ENCODE results near the gene DGKD. TPM values are rescaled to one million over a fixed set of nuclear protein-coding genes. Genes with fewer than 3 reads are reported as not detected.

DGKD gene
- total RNA-seq, 1 donor from 2014 or later, result 69.3 TPM

DNA sequence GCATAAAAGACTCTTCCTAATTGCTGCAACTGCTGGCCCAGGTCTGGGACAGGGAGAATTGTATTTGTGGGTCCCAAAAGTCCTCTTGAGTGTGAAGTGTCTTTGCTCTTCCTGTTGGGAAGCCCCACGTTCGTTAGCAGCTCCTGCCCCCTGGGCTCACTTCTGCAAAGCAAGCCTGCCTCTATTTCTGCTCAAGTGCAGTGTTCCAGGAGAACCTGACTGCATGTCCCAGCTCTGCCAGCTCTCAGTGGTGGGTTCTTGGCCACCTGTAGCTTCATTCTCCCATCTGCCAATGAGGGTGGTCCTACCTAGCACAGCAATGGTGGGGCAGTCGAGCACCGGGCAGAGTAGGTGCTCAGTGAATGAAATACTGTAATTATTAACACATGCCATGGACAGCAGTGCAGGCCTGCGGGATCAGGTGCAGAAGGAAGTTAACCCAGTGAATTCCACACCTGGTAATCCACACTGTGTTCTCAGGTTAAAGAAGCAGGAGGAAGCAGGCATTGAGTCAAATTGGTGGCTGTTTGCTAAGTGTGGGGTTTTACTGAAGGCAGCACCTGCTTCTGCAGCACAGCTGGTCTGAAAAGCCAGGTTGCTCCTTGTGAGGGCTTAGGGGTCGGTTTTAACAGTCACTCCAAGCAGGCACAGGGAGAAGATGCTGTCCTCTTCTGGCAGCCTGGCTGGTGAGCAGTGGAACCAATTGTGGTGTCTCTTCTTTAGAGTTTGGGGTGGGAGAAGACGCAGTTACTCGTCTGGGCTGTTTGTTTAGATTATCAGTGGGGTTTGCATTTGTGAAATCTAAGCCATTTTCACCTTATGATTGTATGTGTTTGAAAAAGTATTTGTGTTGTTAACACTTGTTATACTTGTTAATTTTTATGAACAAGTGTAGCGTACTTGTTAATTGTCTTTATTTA, 54.3 kb downstream of the DGKD start:
- no peak overlapping the region for H3K4me3 ChIP-seq
- H3K36me3 ChIP-seq, result peaks cover 6% of the 10 kb centered on the region
- H3K4me1 ChIP-seq, result peaks cover 32% of the 10 kb centered on the region
- no peaks in the 10 kb centered on the region for H3K27me3 ChIP-seq (ENCODE audit: low read depth)
- H3K9me3 ChIP-seq, result peaks cover 15% of the 10 kb centered on the region
- no peak overlapping the region for H3K27ac ChIP-seq
- TF ChIP-seq, protein P1, sequence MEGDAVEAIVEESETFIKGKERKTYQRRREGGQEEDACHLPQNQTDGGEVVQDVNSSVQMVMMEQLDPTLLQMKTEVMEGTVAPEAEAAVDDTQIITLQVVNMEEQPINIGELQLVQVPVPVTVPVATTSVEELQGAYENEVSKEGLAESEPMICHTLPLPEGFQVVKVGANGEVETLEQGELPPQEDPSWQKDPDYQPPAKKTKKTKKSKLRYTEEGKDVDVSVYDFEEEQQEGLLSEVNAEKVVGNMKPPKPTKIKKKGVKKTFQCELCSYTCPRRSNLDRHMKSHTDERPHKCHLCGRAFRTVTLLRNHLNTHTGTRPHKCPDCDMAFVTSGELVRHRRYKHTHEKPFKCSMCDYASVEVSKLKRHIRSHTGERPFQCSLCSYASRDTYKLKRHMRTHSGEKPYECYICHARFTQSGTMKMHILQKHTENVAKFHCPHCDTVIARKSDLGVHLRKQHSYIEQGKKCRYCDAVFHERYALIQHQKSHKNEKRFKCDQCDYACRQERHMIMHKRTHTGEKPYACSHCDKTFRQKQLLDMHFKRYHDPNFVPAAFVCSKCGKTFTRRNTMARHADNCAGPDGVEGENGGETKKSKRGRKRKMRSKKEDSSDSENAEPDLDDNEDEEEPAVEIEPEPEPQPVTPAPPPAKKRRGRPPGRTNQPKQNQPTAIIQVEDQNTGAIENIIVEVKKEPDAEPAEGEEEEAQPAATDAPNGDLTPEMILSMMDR (IDR thresholded peaks at IDR 0.05), result no peak
- DNase-seq, result no peak
- ATAC-seq, result peak in 1 of 2 donors; percentile 9
- intact Hi-C loops (cut with DNase I), result no loop called here

DNA sequence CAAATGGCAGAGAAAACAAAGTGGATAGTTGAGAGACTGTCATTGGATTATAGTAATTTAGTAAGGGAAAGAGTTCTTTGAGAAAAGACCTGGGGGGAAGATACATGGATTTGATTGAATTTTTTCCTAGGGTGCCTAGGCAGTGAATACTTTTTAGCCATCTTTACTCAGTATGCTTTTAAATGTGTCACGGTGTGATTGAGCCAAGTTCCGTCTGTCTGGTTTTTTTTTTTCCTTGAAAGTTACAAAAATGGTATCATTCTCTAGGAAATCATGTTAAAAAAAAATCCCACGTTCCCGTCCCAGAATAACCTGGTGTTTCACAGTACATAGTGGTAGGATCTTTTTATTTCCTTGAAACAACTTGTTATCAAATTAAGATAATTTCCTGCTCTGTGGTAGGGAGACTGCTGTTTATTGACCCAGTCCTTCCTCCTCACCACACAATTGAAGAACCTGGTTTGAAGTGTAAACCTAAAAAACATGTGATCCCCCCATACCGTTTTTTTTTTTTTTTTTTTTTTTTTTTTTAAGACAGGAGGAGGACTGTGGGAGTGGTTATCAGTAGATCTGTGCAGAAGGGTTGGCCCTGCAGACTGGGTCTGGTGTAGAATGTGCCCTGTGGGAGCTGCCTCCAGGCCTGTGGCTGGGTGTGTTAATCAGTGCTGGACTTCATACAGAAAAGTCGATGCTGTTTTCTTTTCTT, 55.1 kb downstream of the DGKD start:
- Histone ChIP-seq H3K9me3 (peaks cover 15% of the 10 kb centered on the region), H3K36me3 (peaks cover 6% of the 10 kb centered on the region), H3K4me3 (no peak overlapping the region), H3K4me1 (peaks cover 40% of the 10 kb centered on the region), H3K27ac (no peak overlapping the region), H3K27me3 (ENCODE audit: low read depth) (no peaks in the 10 kb centered on the region)
- intact Hi-C loops (cut with DNase I), result no loop called here
- ATAC-seq (peak; percentile 58 to 76), DNase-seq (no peak)
- TF ChIP-seq, protein P1 (IDR thresholded peaks at IDR 0.05), result no peak

DNA sequence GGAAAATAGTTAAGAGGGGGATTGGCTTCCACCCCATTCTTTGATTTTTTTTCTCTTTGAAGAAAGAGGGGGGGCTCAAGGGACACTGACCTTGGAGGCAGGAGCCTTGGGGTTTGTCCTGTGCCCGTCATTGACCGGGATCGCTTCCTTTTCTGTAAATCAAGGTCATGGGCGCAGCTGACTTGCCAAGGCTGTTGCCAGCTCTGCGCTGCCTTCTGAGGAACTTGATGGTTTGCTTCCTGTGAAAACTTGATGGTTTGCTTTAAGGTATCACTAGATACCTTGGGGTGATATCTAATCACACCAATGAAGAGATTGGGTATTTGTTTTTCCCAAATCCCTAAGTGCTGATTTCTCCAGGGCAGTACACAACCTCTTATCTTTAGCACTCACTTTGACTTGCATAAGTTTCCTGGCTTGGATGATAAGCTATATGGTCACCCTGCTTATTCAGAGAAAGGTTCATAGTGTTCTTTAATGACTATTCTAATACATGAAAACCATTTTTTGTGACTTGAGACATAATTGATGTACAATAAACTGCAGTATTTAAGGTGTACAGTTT, 56.0 kb downstream of the DGKD start:
- TF ChIP-seq, protein P1 (IDR thresholded peaks at IDR 0.05), result no peak
- DNase-seq, result no peak
- H3K4me1 ChIP-seq, result peaks cover 48% of the 10 kb centered on the region

DNA sequence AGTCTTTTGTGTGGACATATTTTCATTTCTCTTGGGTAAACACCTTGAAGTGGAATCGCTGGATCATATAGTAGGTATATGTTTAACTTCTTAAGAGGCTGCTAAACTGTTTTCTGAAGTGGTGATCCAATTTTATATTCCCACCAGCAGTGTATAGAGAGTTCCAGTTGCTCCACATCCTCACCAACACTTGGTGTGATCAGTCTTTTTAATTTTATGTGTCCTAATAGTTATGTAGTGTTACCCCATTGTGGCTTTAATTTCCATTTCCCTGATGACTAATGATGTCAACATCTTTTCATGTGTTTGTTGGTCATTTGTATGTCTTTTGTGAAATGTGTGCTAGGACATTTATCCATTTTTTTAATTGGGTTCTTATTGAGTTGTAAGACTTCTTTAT, 56.9 kb downstream of the DGKD start:
- intact Hi-C loops (cut with DNase I), result no loop called here
- H3K4me3 ChIP-seq, result no peak overlapping the region
- no peak for DNase-seq
- no peaks in the 10 kb centered on the region for H3K27me3 ChIP-seq (ENCODE audit: low read depth)
- H3K9me3 ChIP-seq, result peaks cover 15% of the 10 kb centered on the region
- TF ChIP-seq, protein P1 (IDR thresholded peaks at IDR 0.05), result no peak
- no peak overlapping the region for H3K27ac ChIP-seq
- peaks cover 52% of the 10 kb centered on the region for H3K4me1 ChIP-seq
- H3K36me3 ChIP-seq, result peaks cover 4% of the 10 kb centered on the region
- no peak for ATAC-seq

More for the DNA sequence above, 56.0 kb downstream of the DGKD start:
- Histone ChIP-seq H3K4me3 (no peak overlapping the region), H3K36me3 (peaks cover 6% of the 10 kb centered on the region), H3K9me3 (peaks cover 15% of the 10 kb centered on the region), H3K27ac (no peak overlapping the region), H3K27me3 (ENCODE audit: low read depth) (no peaks in the 10 kb centered on the region)
- intact Hi-C loops (cut with DNase I), result no loop called here
- no peak for ATAC-seq

DNA sequence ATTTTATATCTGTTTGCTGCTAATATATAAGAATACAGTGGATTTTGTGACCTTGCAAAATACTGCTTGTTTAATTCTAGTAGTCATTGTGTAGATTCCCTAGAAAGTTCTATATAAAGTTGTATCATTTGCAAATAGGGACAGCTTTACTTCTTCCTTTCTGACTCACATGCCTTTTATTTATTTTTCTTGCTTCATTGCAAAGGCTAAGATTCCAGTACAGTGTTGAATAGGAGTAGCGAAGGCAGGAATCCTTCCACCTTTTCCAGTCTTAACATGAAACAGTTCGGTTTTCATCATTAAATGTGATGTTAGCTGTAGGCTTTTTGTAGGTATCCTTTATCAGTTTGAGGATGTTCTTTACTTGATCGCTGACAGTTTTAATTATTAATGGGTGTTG, 58.1 kb downstream of the DGKD start:
- peaks cover 52% of the 10 kb centered on the region for H3K4me1 ChIP-seq
- intact Hi-C loops (cut with DNase I), result no loop called here
- TF ChIP-seq, protein P1 (IDR thresholded peaks at IDR 0.05), result no peak
- H3K36me3 ChIP-seq, result peaks cover 6% of the 10 kb centered on the region
- peaks cover 15% of the 10 kb centered on the region for H3K9me3 ChIP-seq
- DNase-seq (no peak), ATAC-seq (no peak)
- no peak overlapping the region for H3K27ac ChIP-seq
- no peak overlapping the region for H3K4me3 ChIP-seq
- no peaks in the 10 kb centered on the region for H3K27me3 ChIP-seq (ENCODE audit: low read depth)

All from lower lobe of right lung (tissue), 2 donors.